GM19468 (cell line): ENCODE results near the gene AGBL5.
"Not testable (repeated sequence)": the region's sequence is repeated elsewhere in the genome, so short reads cannot be mapped to it uniquely, and the experiment has no call there.

ENCODE experiments used
- ATAC-seq: cut with Tn5 transposase; IDR thresholded peaks from one replicate; pipeline ENCODE4 v1.9.1; 2021; ENCODE audit warnings: mild to moderate bottlenecking, moderate library complexity, moderate number of reproducible peaks; ENCODE audit not compliant: unreplicated experiment; ENCODE audit errors: extremely low read depth

AGBL5 gene

GRCh38 chr2:27110603-27111352 lies 59.3 kb downstream of the AGBL5 start:
- ATAC-seq: not testable (repeated sequence)

GRCh38 chr2:27111392-27112078 lies 60.1 kb downstream of the AGBL5 start:
- ATAC-seq: not testable (repeated sequence)

GRCh38 chr2:27115519-27115918 lies 64.1 kb downstream of the AGBL5 start:
- no peak for ATAC-seq

- ATAC-seq: no peak
These were observed 66.6 kb downstream of the AGBL5 start for GRCh38 chr2:27117995-27118524.

GRCh38 chr2:27118525-27119329 lies 67.3 kb downstream of the AGBL5 start, which contains the start of gene CGREF1:
Gene CGREF1 (minus strand): TSS chr2:27119128. CDS start chr2:27104366, 14,762 bp downstream.
- ATAC-seq: no peak

GRCh38 chr2:27119330-27119670 lies 67.8 kb downstream of the AGBL5 start:
- not testable (repeated sequence) for ATAC-seq
